ENCODE results near the gene MEGF11. TPM values are rescaled to one million over a fixed set of nuclear protein-coding genes. Genes with fewer than 3 reads are reported as not detected.

MEGF11 gene
- total RNA-seq, 4 donors from 2014 or later: not detected

- 78 to 80% methylated on average over 4 of the region's 4 CpGs for WGBS, 2 donors
Measured at GRCh38 chr15:66210684-66211083, 42.9 kb downstream of the MEGF11 start.

GRCh38 chr15:66198757-66199156 lies 54.8 kb downstream of the MEGF11 start:
- WGBS, 2 donors: 73% methylated on average over 2 of the region's 2 CpGs; no CpG with 5 or more reads in 1 of the 2 donors
- intact Hi-C loops (cut with DNase I): no loop called here
- H3K27me3 ChIP-seq: peaks cover 0 to 12% (median 0%) of the 10 kb centered on the region in 4 donors
- no peak for TF ChIP-seq POLR2A (IDR thresholded peaks at IDR 0.05)
- no peak for TF ChIP-seq CTCF (IDR thresholded peaks at IDR 0.05)
- DNase-seq: no peak
- no peak overlapping the region for H3K27ac ChIP-seq
- H3K9me3 ChIP-seq: no peaks in the 10 kb centered on the region
- H3K36me3 ChIP-seq: no peaks in the 10 kb centered on the region
- no peaks in the 10 kb centered on the region for H3K4me1 ChIP-seq
- no peak overlapping the region for H3K4me3 ChIP-seq

More at GRCh38 chr15:66210684-66211083, 42.9 kb downstream of the MEGF11 start:
- Histone ChIP-seq H3K4me1 (no peaks in the 10 kb centered on the region), H3K9me3 (no peaks in the 10 kb centered on the region), H3K27ac (no peak overlapping the region), H3K36me3 (no peaks in the 10 kb centered on the region), H3K27me3 (no peaks in the 10 kb centered on the region), H3K4me3 (no peak overlapping the region)
- intact Hi-C loops (cut with DNase I): no loop called here
- DNase-seq: no peak
- TF ChIP-seq POLR2A (IDR thresholded peaks at IDR 0.05) (no peak), CTCF (IDR thresholded peaks at IDR 0.05) (no peak)

GRCh38 chr15:66196602-66197001 lies 56.9 kb downstream of the MEGF11 start:
- Histone ChIP-seq H3K27ac (no peak overlapping the region), H3K9me3 (no peaks in the 10 kb centered on the region), H3K4me3 (no peak overlapping the region), H3K4me1 (no peaks in the 10 kb centered on the region), H3K27me3 (peaks cover 0 to 19% (median 0%) of the 10 kb centered on the region in 4 donors), H3K36me3 (no peaks in the 10 kb centered on the region)
- no peak for TF ChIP-seq POLR2A (IDR thresholded peaks at IDR 0.05)
- TF ChIP-seq CTCF (IDR thresholded peaks at IDR 0.05): no peak
- 13 to 19% methylated on average over 2 of the region's 2 CpGs for WGBS, 2 donors
- intact Hi-C loops (cut with DNase I): no loop called here
- DNase-seq: no peak

GRCh38 chr15:66195621-66196230 lies 57.8 kb downstream of the MEGF11 start:
- H3K36me3 ChIP-seq: no peaks in the 10 kb centered on the region
- WGBS, 2 donors: 82 to 85% methylated on average over 10 of the region's 10 CpGs
- TF ChIP-seq POLR2A (IDR thresholded peaks at IDR 0.05) (no peak), CTCF (IDR thresholded peaks at IDR 0.05) (no peak)
- no peak for DNase-seq
- no peaks in the 10 kb centered on the region for H3K4me1 ChIP-seq
- intact Hi-C loops (cut with DNase I): no loop called here
- H3K9me3 ChIP-seq: no peaks in the 10 kb centered on the region
- H3K27ac ChIP-seq: no peak overlapping the region
- H3K27me3 ChIP-seq: peaks cover 0 to 23% (median 0%) of the 10 kb centered on the region in 4 donors
- H3K4me3 ChIP-seq: no peak overlapping the region

DNA sequence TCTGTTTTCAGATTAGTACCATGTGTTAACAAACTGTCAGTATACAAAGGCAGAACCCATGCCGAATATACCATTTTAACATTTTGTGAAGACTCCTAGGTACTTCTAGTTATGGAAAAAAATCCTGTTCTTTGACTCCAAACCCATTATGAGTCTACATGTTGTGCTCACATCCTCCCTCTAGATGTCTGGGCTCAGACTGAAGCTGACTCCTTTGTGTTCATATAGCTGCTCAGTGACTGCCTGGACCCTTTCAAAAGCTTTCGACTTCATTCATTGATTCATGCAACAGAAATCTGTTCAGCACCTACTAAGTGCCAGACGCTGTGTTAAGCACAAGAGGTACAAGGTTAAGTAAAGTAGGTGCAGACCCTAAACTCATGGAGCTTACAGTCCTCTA lies 60.5 kb downstream of the MEGF11 start:
- Histone ChIP-seq H3K27me3 (peaks cover 0 to 31% (median 0%) of the 10 kb centered on the region in 4 donors), H3K36me3 (no peaks in the 10 kb centered on the region), H3K9me3 (no peaks in the 10 kb centered on the region), H3K4me3 (no peak overlapping the region), H3K27ac (no peak overlapping the region), H3K4me1 (no peaks in the 10 kb centered on the region)
- DNase-seq: no peak
- WGBS, 2 donors: 73 to 77% methylated on average over 3 of the region's 3 CpGs
- intact Hi-C loops (cut with DNase I): no loop called here
- TF ChIP-seq POLR2A (IDR thresholded peaks at IDR 0.05): no peak
- TF ChIP-seq CTCF (IDR thresholded peaks at IDR 0.05): no peak
